Urothelium cell line (cell line): ENCODE results near the gene PEX1.
"Not testable (repeated sequence)": the region's sequence is repeated elsewhere in the genome, so short reads cannot be mapped to it uniquely, and the experiment has no call there.

Source experiments
- DNase-seq: peaks from one replicate; pipeline ENCODE4 v3.0.0; 2011; ENCODE audit warnings: low spot score, mixed read lengths
- FAIRE-seq: peaks from 2 replicates; lab custom pipeline; 2011; peaks lifted over from hg19 to GRCh38; lab: Jason Lieb, UNC

Gene PEX1

DNA sequence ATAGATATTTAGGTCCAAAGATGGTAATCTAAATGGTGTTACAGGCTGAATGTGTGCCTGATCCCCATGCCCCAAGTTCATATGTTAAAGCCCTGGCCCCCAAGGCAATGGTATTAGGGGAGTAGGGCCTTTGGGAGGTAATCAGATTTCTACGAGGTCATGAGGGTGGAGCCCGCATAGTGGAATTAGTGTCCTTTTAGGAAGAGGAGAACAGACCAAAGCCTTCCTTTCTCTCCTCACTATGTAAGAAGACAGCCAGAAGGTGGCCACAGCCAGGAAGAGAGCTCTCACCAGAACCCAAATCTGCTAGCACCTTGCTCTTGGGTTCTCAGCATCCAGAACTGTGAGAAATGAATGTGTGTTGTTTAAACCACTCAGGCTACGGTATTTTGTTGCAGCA is 65.8 kb downstream of the PEX1 start:
- DNase-seq (no peak), FAIRE-seq (no peak)

DNA sequence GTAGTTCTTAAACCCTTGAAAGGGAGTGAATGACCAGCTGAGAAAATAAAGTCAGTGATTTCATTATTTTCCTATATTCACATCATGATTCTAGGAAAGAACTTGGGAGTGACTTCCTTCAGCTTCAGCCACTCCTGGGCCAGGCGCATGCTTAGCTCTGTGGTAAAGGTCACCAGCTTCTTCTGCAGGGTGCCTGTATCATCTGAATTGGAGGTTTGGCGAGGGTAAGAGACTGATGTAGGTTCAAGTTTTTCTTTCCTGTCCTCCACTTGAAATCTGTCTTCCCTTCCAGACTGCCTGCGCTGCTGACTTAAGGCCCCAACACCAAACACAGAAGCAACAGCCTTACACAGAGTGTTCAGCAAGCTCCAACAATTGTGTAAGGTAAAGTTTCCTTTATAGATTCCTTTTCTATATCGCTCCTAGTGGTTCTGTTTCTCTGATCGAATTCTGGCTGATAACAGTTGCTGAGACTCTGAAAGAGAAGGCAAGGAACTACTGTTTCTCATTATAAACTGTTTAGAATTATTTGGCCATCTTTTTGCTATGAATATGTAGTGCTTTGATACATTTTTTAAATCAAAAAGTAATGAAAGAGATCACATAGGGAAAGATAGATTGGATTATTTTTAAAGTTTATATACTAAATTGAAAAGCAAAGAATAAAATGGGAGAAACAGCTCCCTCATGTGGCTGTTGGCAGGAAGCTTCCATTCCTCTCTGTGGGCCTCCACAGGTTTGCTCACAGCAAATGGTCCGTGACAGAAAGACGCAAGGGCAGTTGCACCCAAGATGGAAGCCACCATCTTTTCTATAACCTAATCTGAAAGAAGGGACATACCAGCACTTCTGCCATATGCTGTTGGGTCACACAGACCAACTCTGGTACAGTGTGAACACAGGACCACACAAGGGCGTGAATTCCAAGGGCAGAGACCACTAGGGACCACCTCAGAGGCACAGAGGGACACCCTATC is 67.0 kb downstream of the PEX1 start:
- FAIRE-seq: peak; percentile 17

DNA sequence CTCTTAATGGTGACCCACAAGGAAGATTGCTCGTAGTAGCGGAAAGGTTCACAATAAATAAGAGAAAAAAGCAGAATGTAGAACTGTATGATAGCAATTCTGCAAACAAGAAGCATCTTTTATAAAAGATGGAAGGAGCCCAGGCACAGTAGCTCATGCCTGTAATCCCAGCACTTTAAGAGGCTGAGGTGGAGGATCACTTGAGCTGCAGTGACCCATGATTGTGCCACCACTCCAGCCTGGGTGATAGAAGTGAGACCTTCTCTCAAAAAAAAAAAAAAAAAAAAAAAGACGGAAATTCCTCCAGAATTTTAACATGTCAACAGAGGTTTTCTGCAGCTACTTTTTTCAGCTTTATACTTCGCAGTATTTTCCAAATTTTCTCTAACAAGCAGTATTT is 67.8 kb downstream of the PEX1 start:
- FAIRE-seq: no peak
- no peak for DNase-seq

More for the DNA sequence above, 67.0 kb downstream of the PEX1 start:
- DNase-seq: peak; percentile 73

DNA sequence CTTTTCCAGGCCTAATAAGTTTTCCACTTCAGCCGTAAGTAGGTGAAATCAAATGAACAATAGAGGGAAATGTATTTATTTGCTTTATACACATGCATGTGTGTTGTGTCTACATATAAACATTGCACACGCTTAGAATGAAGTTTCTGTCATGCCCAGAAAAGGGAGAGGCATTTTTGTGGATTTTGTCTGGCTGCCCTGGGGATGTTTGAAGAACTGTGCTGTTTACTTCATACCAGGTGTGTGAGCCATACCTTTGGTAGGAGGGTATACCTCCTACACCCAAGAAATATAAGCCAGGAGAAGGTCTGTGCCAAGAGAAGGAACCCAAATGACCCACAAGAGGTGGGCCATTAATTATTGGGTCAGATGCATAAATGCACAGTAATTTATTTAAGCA is 68.2 kb downstream of the PEX1 start:
- FAIRE-seq (no peak), DNase-seq (no peak)

DNA sequence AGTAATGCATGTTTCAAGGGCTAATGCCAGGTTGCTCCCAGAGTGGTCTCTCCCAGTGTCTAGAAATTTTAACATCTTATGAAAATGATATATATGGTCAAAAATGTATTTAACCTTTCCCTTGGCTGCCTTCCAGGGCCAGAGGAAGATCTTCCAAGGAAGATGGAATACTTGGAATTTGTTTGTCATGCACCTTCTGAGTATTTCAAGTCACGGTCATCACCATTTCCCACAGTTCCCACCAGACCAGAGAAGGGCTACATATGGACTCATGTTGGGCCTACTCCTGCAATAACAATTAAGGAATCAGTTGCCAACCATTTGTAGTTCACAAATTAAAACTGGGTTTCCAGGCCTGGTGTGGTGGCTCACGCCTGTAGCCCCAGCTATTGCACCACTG is 72.1 kb downstream of the PEX1 start:
- DNase-seq (no peak), FAIRE-seq (no peak)

DNA sequence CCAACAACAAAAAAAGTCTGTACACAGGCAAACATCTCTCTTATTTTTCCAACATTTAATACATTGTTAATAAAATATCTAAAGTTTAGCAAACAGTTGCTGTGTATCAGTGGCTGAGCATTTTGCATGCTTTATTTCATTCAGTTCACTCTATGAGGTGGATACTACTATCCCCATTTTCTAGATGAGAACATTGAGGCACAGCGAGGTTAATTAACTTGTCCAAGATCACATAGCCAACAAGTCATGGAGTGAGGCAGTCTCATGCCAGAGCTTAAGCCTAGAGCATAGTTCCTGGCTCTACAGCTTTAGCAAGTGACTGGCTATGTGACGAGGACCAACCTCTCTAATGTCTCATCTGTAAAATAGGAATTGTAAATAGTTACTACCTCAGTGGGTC is 76.7 kb downstream of the PEX1 start:
- FAIRE-seq (no peak), DNase-seq (no peak)

DNA sequence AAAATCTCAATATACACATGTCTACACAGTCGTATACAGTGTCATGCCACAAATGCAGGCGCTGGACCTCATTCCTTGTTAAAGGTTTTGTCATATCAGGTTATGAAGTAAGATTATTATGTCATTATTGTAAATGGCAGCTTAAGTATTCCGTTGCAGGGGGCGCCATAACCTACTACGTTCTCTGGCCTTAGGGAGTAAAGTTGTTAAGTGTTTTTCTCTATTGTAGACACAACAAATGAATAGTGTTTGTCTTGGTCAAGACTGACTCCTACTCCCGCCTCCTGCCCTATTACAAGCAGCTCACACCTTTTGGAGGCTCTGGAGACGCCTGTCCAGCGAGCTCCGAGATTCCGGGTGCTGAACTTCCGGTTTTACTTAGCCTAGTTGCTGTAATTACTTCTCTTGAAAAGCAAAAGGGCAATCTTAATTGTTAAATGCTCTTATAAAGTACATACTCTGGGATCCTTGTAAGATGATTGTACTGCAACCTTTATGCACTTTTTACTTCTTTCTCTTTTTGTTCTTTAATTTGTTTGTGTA is 80.0 kb downstream of the PEX1 start:
- DNase-seq (peak; percentile 62), FAIRE-seq (no peak)

DNA sequence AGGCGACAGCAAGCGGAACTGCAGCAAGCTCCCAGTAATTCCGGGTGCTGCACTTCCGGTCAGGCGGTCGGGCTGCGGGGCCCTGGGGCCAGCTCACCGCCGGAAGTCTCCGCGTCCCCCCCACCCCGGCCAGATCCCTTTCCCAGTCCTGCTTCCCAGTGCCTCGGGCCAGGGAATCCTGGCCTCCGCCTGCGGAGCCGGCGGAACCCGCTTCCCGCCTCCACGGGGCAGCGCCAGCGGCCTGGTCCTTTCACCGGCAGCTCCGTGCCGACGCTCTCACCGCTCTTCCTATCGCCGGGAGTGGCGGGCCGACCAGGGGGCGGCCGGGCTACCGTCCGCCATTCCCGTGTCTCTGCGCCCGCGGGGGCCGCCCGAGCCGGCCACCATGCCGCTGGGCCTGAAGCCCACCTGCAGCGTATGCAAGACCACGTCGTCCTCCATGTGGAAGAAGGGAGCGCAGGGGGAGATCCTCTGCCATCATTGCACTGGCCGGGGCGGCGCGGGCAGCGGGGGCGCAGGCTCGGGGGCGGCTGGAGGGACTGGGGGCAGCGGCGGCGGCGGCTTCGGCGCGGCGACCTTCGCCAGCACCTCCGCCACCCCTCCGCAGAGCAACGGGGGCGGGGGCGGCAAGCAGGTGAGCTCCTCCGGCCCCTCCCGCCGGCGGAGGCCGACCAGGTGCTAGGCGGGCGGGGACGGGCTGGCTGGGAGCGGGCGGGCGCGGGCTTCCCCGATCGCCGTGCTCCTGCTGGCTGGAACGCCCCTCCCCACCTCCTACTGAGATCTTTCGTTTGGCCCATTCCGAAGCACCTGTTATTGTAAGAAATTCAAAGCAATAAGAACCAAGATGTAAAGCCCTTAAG is 80.7 kb downstream of the PEX1 start, which contains the start of gene GATAD1:
Gene GATAD1, plus strand, starts transcription at position 138 of the 860 bp plus-strand sequence. Its CDS starts 248 bp downstream, at position 386.
- DNase-seq (peak; percentile 99), FAIRE-seq (no peak)

DNA sequence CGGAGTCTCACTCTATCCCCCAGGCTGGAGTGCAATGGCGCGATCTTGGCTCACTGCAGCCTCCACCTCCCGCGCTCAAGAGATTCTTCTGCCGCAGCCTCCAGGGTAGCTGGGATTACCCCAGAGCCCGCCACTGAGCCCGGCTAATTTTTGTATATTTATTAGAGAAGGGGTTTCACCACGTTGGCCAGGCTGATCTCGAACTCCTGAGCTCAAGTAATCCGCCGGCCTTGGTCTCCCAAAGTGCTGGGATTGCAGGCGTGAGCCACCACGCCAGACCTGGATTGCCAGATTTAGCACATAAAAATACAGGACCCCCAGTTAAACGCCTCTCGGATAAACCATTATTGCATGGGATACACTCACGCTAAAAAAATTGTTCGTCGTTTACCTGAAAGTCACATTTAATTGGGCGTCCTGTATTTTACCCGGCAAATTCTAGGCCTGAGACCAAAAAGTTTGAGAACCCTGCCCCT is 81.4 kb downstream of the PEX1 start:
- FAIRE-seq (no peak), DNase-seq (no peak)

DNA sequence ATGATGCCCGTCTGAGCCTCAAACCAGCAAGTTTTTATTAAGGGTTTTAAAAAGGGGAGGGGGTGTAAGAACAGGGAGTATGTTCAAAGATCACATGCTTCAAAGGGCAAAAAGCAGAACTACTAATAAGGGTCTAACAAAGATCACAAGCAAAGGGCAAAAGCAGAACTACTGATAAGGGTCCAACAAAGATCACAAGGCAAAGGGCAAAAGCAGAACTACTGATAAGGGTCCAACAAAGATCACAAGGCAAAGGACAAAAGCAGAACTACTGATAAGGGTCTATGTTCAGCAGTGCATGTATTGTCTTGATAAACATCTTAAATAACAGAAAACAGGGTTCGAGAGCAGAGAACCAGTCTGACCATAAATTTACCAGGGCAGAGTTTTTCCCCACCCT is 85.6 kb downstream of the PEX1 start:
- not testable (repeated sequence) for FAIRE-seq

DNA sequence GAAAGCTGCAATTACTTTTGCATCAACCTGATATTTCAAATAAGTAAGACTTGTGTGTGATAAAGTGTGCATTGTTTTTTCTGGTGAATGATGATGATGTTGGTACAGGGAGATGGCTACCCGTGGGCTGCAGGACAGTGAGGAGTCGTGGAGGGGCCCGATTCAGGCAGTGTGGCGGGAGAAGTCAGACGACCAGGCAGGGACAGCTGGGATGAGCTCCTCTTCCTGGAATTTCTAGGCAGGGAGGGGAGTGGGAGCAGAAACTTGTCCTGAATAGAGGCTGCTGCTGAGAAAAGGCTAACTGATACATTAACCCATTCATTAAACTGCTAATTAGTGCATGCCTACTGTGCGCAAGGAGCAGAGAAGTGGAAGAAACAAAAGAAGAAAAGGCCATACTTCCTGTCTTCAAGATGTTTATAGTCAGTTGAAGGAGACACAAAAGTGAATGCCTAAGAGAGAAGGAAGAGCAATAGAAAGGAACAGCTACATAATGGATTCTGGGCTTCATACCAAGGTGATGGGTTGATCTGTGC is 90.3 kb downstream of the PEX1 start:
- DNase-seq (no peak), FAIRE-seq (peak; percentile 32)

More for the DNA sequence above, 85.6 kb downstream of the PEX1 start:
- DNase-seq: not testable (repeated sequence)
